Measurements from ENCODE around the gene GRK2.

GRK2 gene

GRCh38 chr11:67283481-67283963 is 17.2 kb downstream of the GRK2 start:
- Histone ChIP-seq H3K27ac (peak overlapping the region; percentile 99), H3K4me1 (ENCODE audit: control insufficient read depth in 1 of 2, insufficient read depth in 1 of 2, low read depth in 1 of 2, low read length in 1 of 2) (peaks cover 97 to 99% of the 10 kb centered on the region in 2 experiments), H3K9me3 (no peaks in the 10 kb centered on the region), H3K4me3 (ENCODE audit: low read depth in 1 of 2, low read length in 1 of 2) (peak overlapping the region; percentile 87 to 95), H3K27me3 (no peaks in the 10 kb centered on the region), H3K36me3 (peaks cover 84% of the 10 kb centered on the region)
- TF ChIP-seq CTCF (IDR thresholded peaks at IDR 0.05), result no peak

GRCh38 chr11:67284811-67285540 is 18.7 kb downstream of the GRK2 start:
- no peak for TF ChIP-seq CTCF (IDR thresholded peaks at IDR 0.05)
- H3K4me1 ChIP-seq (ENCODE audit: control insufficient read depth in 1 of 2, insufficient read depth in 1 of 2, low read depth in 1 of 2, low read length in 1 of 2), result peaks cover 87 to 91% of the 10 kb centered on the region in 2 experiments

GRCh38 chr11:67285541-67286498 is 19.5 kb downstream of the GRK2 start:
- Histone ChIP-seq H3K4me1 (ENCODE audit: control insufficient read depth in 1 of 2, insufficient read depth in 1 of 2, low read depth in 1 of 2, low read length in 1 of 2) (peaks cover 87 to 91% of the 10 kb centered on the region in 2 experiments), H3K27ac (peak overlapping the region; percentile 99), H3K4me3 (ENCODE audit: low read depth in 1 of 2, low read length in 1 of 2) (peak overlapping the region; percentile 87 to 95), H3K27me3 (no peaks in the 10 kb centered on the region), H3K36me3 (peaks cover 73% of the 10 kb centered on the region), H3K9me3 (no peaks in the 10 kb centered on the region)
- TF ChIP-seq CTCF (IDR thresholded peaks at IDR 0.05), result no peak

More at GRCh38 chr11:67284811-67285540, 18.7 kb downstream of the GRK2 start:
- H3K27me3 ChIP-seq, result no peaks in the 10 kb centered on the region
- H3K36me3 ChIP-seq, result peaks cover 73% of the 10 kb centered on the region
- H3K4me3 ChIP-seq (ENCODE audit: low read depth in 1 of 2, low read length in 1 of 2), result peak overlapping the region; percentile 87 to 95
- no peaks in the 10 kb centered on the region for H3K9me3 ChIP-seq
- peak overlapping the region; percentile 99 for H3K27ac ChIP-seq

- Histone ChIP-seq H3K4me3 (ENCODE audit: low read depth in 1 of 2, low read length in 1 of 2) (peak overlapping the region; percentile 87 to 95), H3K27me3 (no peaks in the 10 kb centered on the region), H3K27ac (peak overlapping the region; percentile 99), H3K9me3 (no peaks in the 10 kb centered on the region), H3K36me3 (peaks cover 73% of the 10 kb centered on the region), H3K4me1 (ENCODE audit: control insufficient read depth in 1 of 2, insufficient read depth in 1 of 2, low read depth in 1 of 2, low read length in 1 of 2) (peaks cover 87 to 91% of the 10 kb centered on the region in 2 experiments)
- peak; percentile 44 for TF ChIP-seq CTCF (IDR thresholded peaks at IDR 0.05)
These were observed 20.5 kb downstream of the GRK2 start for GRCh38 chr11:67286621-67287333.
